CD14-positive monocyte (primary cell): Measurements from ENCODE around the gene CBLB. TPM values are rescaled to one million over a fixed set of nuclear protein-coding genes. Genes with fewer than 3 reads are reported as not detected.

Experiments
- DNase-seq, 3 donors: peaks; one replicate each; pipeline ENCODE4 v3.0.0-alpha.2; 2011 to 2022
- H2AFZ ChIP-seq: 2 replicates; pipeline ENCODE4 v1.6.0; 2012; ENCODE audit warnings: mild to moderate bottlenecking, low read depth, low read length, inconsistent platforms; ENCODE audit not compliant: insufficient read depth, poor library complexity, severe bottlenecking
- H3K27ac ChIP-seq, 2 donors: 1 replicate in 1 of 2; 2 replicates in 1 of 2; pipeline ENCODE4 v1.5.1; 2012 to 2013; ENCODE audit warnings: low read length in 2 of 2, control low read depth in 1 of 2, inconsistent platforms in 1 of 2, low read depth in 1 of 2, mild to moderate bottlenecking in 1 of 2
- H3K27me3 ChIP-seq, 2 donors: one replicate each; pipeline versions ENCODE4 v1.6.0 to v1.6.1; 2011 to 2013; ENCODE audit warnings: low read length in 2 of 2; ENCODE audit not compliant: control insufficient read depth in 2 of 2, insufficient read depth in 2 of 2
- H3K36me3 ChIP-seq, 2 donors: replicated peaks in 1 of 2; 1 replicate in 1 of 2; 2 replicates in 1 of 2; pipeline versions ENCODE4 v1.5.1 to v1.6.1; 2012 to 2013; ENCODE audit warnings: low read length in 2 of 2, control low read depth in 1 of 2, inconsistent platforms in 1 of 2, mild to moderate bottlenecking in 1 of 2; ENCODE audit not compliant: insufficient read depth in 2 of 2, control insufficient read depth in 1 of 2
- H3K4me1 ChIP-seq, 2 donors: 1 replicate in 1 of 2; 2 replicates in 1 of 2; pipeline versions ENCODE4 v1.5.1 to v1.6.1; 2012 to 2013; ENCODE audit warnings: low read length in 2 of 2, control low read depth in 1 of 2, inconsistent platforms in 1 of 2, mild to moderate bottlenecking in 1 of 2, moderate library complexity in 1 of 2; ENCODE audit not compliant: insufficient read depth in 2 of 2, control insufficient read depth in 1 of 2
- H3K4me2 ChIP-seq: replicated peaks from 2 replicates; pipeline ENCODE3; 2012; ENCODE audit warnings: low read length, moderate library complexity, mild to moderate bottlenecking; ENCODE audit not compliant: poor library complexity, severe bottlenecking; ENCODE audit errors: extremely low read depth
- H3K4me3 ChIP-seq, 3 experiments: fragments of 200-600 bp in 1 of 3; sonication (generic) in 1 of 3; replicated peaks in 1 of 3; 1 replicate in 2 of 3; 2 replicates in 1 of 3; pipeline ENCODE4 v1.5.1; 2011 to 2013; ENCODE audit warnings: low read length in 3 of 3, mild to moderate bottlenecking in 3 of 3, control low read depth in 2 of 3, low read depth in 2 of 3, inconsistent platforms in 1 of 3, moderate library complexity in 1 of 3
- H3K79me2 ChIP-seq: 2 replicates; pipeline ENCODE4 v1.6.0; 2012; ENCODE audit warnings: mild to moderate bottlenecking, control low read depth, inconsistent platforms, low read length, moderate library complexity; ENCODE audit not compliant: insufficient read depth
- H3K9ac ChIP-seq: 2 replicates; pipeline ENCODE4 v1.6.0; 2017; ENCODE audit warnings: low read length, mild to moderate bottlenecking; ENCODE audit not compliant: insufficient read depth, poor library complexity, severe bottlenecking
- H3K9me3 ChIP-seq, 2 donors: replicated peaks in 1 of 2; 1 replicate in 1 of 2; 2 replicates in 1 of 2; pipeline versions ENCODE4 v1.5.1 to v1.6.1; 2012 to 2013; ENCODE audit warnings: low read length in 2 of 2, control low read depth in 1 of 2; ENCODE audit not compliant: control insufficient read depth in 1 of 2, insufficient read depth in 1 of 2
- H4K20me1 ChIP-seq: 2 replicates; pipeline ENCODE4 v1.6.0; 2012; ENCODE audit warnings: mild to moderate bottlenecking, low read length, control low read depth, moderate library complexity; ENCODE audit not compliant: insufficient read depth
- H3K27ac Mint-ChIP-seq, 7 donors: one replicate each; pipeline ENCODE4 v1.8.0; 2020; ENCODE audit warnings: mild to moderate bottlenecking in 7 of 7, mixed read lengths in 7 of 7, moderate library complexity in 6 of 7, inconsistent platforms in 2 of 7
- H3K27me3 Mint-ChIP-seq, 3 donors: one replicate each; pipeline ENCODE4 v1.8.0; 2021 to 2022; ENCODE audit warnings: low read depth in 3 of 3, mild to moderate bottlenecking in 3 of 3, mixed read lengths in 3 of 3, moderate library complexity in 3 of 3, inconsistent platforms in 1 of 3
- H3K36me3 Mint-ChIP-seq, 2 donors: one replicate each; pipeline ENCODE4 v1.8.0; 2020; ENCODE audit warnings: mixed read lengths in 2 of 2, inconsistent platforms in 1 of 2, mild to moderate bottlenecking in 1 of 2
- H3K4me1 Mint-ChIP-seq: one replicate; pipeline ENCODE4 v1.8.0; 2020; ENCODE audit warnings: mild to moderate bottlenecking, mixed read lengths
- H3K4me3 Mint-ChIP-seq, 2 donors: one replicate each; pipeline ENCODE4 v1.8.0; 2020; ENCODE audit warnings: mild to moderate bottlenecking in 2 of 2, mixed read lengths in 2 of 2, moderate library complexity in 1 of 2
- H3K9me3 Mint-ChIP-seq, 7 donors: one replicate each; pipeline ENCODE4 v1.8.0; 2020 to 2022; ENCODE audit warnings: mixed read lengths in 7 of 7, mild to moderate bottlenecking in 6 of 7, moderate library complexity in 6 of 7, inconsistent platforms in 2 of 7
- CTCF ChIP-seq: fragments of 200-600 bp; IDR thresholded peaks from one replicate; pipeline ENCODE4 v1.8.0; 2022; ENCODE audit warnings: antibody characterized with exemption, mild to moderate bottlenecking
- WGBS: methylation state at CpG from one replicate; pipeline ENCODE4 v1.1.5; 2013; ENCODE audit warnings: missing lambda C conversion rate; ENCODE audit not compliant: insufficient coverage; 5-methylcytosine and 5-hydroxymethylcytosine counted together
- intact Hi-C, 2 donors: fragments of 100-400 bp; cut with micrococcal nuclease; formaldehyde crosslinking; loops; one replicate each; pipeline versions ENCODE4 v1.15.0 to v1.15.1; 2023
- polyA plus RNA-seq, 3 donors: library from polyadenylated mRNA; depleted of rRNA in 1 of 3; unstranded in 2 of 3; stranded (reverse) in 1 of 3; fragments of 300-500 nt in 2 of 3; fragments of >200 nt in 1 of 3; fragmentation: Illumina TruSeq in 2 of 3; gene quantifications; 1 replicate in 2 of 3; 2 replicates in 1 of 3; pipeline ENCODE4 v1.2.3, GENCODE V29; 2012 to 2021

CBLB gene
- polyA plus RNA-seq, 3 donors, result 1.6 to 8.1 (median 3.6) TPM

GRCh38 chr3:105822171-105823123 lies 46.4 kb downstream of the CBLB start:
- Histone ChIP-seq H4K20me1 (no peaks in the 10 kb centered on the region), H3K36me3 (no peaks in the 10 kb centered on the region), H3K27me3 (no peaks in the 10 kb centered on the region), H3K9me3 (no peaks in the 10 kb centered on the region), H3K27ac (no peak overlapping the region), H3K4me2 (no peak overlapping the region), H3K9ac (no peak overlapping the region), H3K4me3 (no peak overlapping the region), H3K79me2 (no peaks in the 10 kb centered on the region), H2AFZ (no peak overlapping the region), H3K4me1 (no peaks in the 10 kb centered on the region)
- intact Hi-C loops, result no loop called here
- no peak overlapping the region for H3K27ac Mint-ChIP-seq
- peaks cover 5 to 14% of the 10 kb centered on the region in 2 donors for H3K36me3 Mint-ChIP-seq
- DNase-seq, result no peak
- H3K9me3 Mint-ChIP-seq, result peaks cover 0 to 2% (median 0%) of the 10 kb centered on the region in 7 donors
- H3K4me1 Mint-ChIP-seq, result peaks cover 4% of the 10 kb centered on the region
- H3K4me3 Mint-ChIP-seq, result no peak overlapping the region
- no peaks in the 10 kb centered on the region for H3K27me3 Mint-ChIP-seq
- no peak for TF ChIP-seq CTCF
- no CpG with 5 or more reads among the region's 3 CpGs for WGBS

GRCh38 chr3:105821433-105821832 lies 47.4 kb downstream of the CBLB start:
- Histone ChIP-seq H3K9me3 (no peaks in the 10 kb centered on the region), H3K79me2 (no peaks in the 10 kb centered on the region), H3K4me3 (no peak overlapping the region), H4K20me1 (no peaks in the 10 kb centered on the region), H3K27me3 (no peaks in the 10 kb centered on the region), H3K4me1 (no peaks in the 10 kb centered on the region), H3K36me3 (no peaks in the 10 kb centered on the region), H3K4me2 (no peak overlapping the region), H3K9ac (no peak overlapping the region), H3K27ac (no peak overlapping the region), H2AFZ (no peak overlapping the region)
- Mint-ChIP-seq H3K4me3 (no peak overlapping the region), H3K9me3 (peaks cover 0 to 2% (median 0%) of the 10 kb centered on the region in 7 donors), H3K4me1 (peaks cover 4% of the 10 kb centered on the region), H3K36me3 (peaks cover 4 to 14% of the 10 kb centered on the region in 2 donors), H3K27ac (no peak overlapping the region), H3K27me3 (no peaks in the 10 kb centered on the region)
- 80% methylated on average over 1 of the region's 2 CpGs for WGBS
- intact Hi-C loops, result no loop called here
- TF ChIP-seq CTCF, result no peak
- no peak for DNase-seq
